GM04504 (cell line): ENCODE data around the gene TPI1.

Experiments used
- DNase-seq: peaks from one replicate; pipeline ENCODE4 v3.0.0-alpha.2; 2012; ENCODE audit warnings: low read depth

Gene TPI1

DNA sequence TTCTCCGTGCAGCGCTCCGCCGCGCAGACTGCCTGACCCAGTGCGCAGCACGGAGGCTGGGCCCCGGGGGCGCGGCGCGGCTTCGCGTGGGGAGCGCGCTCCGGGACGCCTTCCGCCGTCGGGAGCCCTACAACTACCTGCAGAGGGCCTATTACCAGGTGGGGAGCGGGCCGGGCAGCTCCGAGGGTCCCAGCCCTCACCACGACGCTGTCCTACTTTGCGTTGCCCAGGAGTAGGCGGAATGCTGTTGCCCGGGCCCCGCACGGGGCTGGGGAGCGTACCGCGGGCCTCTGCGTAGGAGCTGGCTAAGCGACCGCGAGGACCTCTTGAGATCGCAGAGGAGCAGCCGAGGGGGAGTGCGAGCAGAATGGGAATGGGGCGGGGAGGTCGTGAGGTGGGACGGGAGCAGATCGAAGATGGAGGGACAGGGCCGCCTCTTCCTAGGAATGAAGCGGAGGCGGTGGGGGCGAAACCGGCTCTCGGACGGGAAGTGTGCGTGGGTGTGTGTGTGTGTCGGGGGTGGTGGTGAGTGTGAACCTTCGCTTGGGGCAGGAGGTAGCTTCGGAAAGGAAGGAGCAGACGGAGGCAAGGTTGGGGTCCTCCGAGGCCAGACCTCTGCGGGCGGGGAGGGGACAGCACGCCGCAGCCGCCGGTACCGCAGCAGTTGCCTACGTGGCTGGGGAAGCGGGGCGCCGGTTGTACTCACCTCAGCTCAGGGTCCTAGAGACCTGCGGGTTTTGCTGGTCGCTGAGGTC is 38.4 kb upstream of the TPI1 start:
- DNase-seq, result no peak

GRCh38 chr12:6829536-6830220 is 37.7 kb upstream of the TPI1 start:
- no peak for DNase-seq

GRCh38 chr12:6830286-6830890 is 36.9 kb upstream of the TPI1 start:
- no peak for DNase-seq

DNA sequence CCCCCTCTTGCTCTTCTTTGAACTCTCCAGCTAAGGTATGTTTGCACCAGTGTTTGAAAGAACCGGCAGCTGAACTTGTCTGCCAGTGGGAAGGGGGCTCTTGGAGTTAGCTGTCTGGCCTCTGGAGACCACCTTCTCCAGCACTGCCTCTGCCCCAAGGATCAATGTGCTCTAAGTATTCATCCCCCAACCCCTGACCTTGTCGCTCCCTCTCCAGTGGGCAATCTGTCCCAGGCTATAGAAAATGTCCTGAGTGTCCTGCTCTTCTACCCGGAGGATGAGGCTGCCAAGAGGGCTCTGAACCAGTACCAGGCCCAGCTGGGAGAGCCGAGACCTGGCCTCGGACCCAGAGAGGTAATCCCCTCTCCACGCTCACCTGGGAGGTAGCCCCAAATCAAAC is 36.3 kb upstream of the TPI1 start:
- DNase-seq, result no peak

DNA sequence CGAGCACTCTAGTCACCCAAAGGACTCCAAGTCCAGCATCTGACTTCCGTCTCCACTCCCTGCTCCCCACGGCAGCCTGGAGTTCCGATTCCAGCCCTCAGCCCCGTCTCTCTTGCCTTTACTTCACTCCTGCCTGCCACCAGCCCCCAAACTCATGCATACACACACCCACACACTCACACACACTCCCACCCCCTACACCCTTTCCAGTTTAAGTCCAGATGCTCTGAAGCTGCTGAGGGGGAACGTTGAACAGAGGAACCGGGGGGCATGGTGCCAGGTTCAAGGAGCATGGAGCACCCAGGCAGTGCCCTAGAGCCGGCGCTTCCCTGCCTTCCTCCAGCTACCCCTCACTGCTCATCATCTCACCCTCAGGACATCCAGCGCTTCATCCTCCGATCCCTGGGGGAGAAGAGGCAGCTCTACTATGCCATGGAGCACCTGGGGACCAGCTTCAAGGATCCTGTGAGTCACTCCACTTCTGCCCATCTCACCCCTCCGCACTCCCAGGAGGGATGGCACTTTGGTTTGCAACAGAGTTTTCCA is 35.8 kb upstream of the TPI1 start:
- DNase-seq, result no peak

- no peak for DNase-seq
These were observed 35.2 kb upstream of the TPI1 start for GRCh38 chr12:6832125-6832524.

DNA sequence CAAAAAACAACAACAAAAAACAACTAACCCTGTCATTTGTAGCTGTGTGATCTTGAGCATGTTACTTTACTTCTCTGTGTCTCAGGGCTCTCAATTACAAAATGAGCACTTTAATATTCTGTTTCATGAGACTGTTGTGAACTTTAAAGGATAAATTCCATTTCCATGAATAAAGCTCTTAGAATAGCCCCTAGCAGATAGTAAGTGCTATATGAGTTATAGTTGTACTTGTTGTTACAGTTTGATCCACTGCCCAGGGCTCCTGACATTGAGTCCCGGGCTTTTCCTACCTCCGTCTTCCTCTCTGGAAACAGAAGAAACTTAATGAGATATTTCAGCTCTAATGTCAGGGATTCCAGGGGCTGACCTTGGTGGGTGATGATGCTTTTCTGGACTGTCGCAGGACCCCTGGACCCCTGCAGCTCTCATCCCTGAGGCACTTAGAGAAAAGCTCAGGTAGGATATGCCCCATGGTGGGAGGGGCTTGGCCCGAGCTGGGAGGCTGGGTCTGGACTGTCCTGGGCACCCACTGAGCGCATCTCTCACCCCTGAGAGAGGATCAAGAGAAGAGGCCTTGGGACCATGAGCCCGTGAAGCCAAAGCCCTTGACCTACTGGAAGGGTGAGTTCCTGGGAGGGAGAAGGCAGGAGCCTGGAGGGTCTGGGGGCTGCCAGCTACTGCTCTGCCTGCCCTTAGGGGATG is 34.0 kb upstream of the TPI1 start:
- DNase-seq, result no peak

GRCh38 chr12:6834254-6834653 is 33.1 kb upstream of the TPI1 start:
- DNase-seq, result no peak

DNA sequence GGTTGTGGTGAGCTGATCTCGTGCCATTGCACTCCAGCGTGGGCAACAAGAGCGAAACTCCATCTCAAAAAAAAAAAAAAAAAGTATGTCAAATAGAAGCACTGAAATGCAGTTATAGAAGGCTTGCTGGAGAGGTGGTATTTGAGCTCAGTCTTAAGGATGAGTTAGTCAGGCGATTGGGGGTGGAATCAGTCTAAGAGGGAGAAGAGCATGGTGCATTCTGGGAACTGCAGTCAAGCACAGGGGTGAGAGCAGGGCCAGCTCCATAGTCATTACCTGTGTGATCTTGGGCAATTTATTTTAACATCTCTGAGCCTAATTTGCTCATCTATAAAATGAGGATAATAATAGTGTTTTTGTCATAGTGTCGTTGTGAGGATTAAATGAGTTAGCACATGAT is 32.5 kb upstream of the TPI1 start:
- DNase-seq, result no peak

DNA sequence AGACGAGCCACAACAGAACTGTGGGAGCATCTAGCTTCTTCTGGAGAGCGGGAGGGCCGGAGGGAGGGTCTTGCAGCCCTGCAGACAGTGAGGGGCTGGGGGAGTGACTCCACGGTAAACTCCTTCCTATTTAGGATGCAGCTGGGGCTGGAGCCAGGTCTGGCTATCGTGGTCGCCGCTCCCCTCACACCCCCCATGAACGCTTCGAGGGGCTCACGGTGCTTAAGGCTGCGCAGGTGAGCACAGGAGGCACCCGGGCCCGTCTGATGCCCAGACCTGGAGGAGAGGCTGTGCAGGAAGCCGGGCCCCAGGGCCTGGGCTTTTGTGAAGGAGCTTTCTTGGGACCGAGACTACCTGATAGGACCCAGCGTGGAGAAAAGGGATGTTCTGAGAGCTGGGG is 30.5 kb upstream of the TPI1 start:
- DNase-seq, result no peak

- DNase-seq, result no peak
These were observed 29.8 kb upstream of the TPI1 start for GRCh38 chr12:6837370-6838060.

GRCh38 chr12:6838854-6839253 is 28.5 kb upstream of the TPI1 start:
- no peak for DNase-seq

- DNase-seq, result no peak
These were observed 27.7 kb upstream of the TPI1 start for GRCh38 chr12:6839482-6840201.

GRCh38 chr12:6840330-6840729 is 27.0 kb upstream of the TPI1 start:
- no peak for DNase-seq

GRCh38 chr12:6840761-6841515 is 26.4 kb upstream of the TPI1 start, which contains the start of gene GNB3:
GNB3 (plus strand) TSS chr12:6840925; CDS start chr12:6841288, 363 bp downstream.
- no peak for DNase-seq

GRCh38 chr12:6842075-6842474 is 25.3 kb upstream of the TPI1 start:
- no peak for DNase-seq

- DNase-seq, result no peak
These were observed 24.0 kb upstream of the TPI1 start for GRCh38 chr12:6843118-6843902.

GRCh38 chr12:6845395-6845794 is 21.9 kb upstream of the TPI1 start:
- no peak for DNase-seq

DNA sequence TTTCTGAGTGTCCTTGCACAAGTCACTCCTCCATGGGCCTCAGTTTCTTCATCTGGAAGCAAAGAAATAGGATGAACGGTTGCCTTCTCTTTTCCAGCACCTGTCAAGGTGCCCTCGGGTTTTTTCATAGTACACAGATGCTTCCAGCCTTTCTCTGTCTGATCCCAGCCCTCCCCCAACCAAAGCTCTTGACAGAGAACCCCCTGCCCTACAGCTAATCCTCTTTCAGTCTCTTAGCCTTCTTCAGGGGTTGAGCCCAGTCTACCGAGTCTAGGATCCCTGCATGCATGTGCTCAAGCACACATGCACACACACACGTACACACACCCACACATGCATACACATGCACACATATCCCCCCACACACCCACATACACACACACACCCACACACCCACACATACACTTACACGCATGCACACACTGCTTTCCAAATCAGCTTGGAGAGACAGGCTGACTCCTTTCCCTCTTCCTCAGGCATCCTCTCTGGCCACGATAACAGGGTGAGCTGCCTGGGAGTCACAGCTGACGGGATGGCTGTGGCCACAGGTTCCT is 20.9 kb upstream of the TPI1 start:
- no peak for DNase-seq
